Spinal cord (tissue), 10 donors: ENCODE measurements around the gene ZBTB40. TPM values are rescaled to one million over a fixed set of nuclear protein-coding genes. Genes with fewer than 3 reads are reported as not detected.

Experiments
- DNase-seq, 6 donors: peaks; one replicate each; pipeline versions ENCODE4 v3.0.0 to v3.0.0-alpha.2; 2013 to 2015; ENCODE audit warnings: low spot score in 6 of 6, low read depth in 4 of 6
- H3K27ac ChIP-seq: one replicate; pipeline ENCODE4 v1.5.1; 2013; ENCODE audit warnings: low read depth, low read length, control low read depth
- H3K27me3 ChIP-seq: one replicate; pipeline ENCODE4 v1.6.1; 2013; ENCODE audit warnings: low read length; ENCODE audit not compliant: control insufficient read depth, insufficient read depth
- H3K36me3 ChIP-seq: one replicate; pipeline ENCODE4 v1.6.1; 2013; ENCODE audit warnings: low read length; ENCODE audit not compliant: control insufficient read depth, insufficient read depth
- H3K4me1 ChIP-seq: one replicate; pipeline ENCODE4 v1.6.1; 2013; ENCODE audit warnings: low read length; ENCODE audit not compliant: control insufficient read depth, insufficient read depth
- H3K4me3 ChIP-seq: one replicate; pipeline ENCODE4 v1.5.1; 2013; ENCODE audit warnings: low read depth, low read length, control low read depth
- H3K9me3 ChIP-seq: one replicate; pipeline ENCODE4 v1.6.1; 2013; ENCODE audit warnings: low read length; ENCODE audit not compliant: control insufficient read depth, insufficient read depth
- WGBS: methylation state at CpG from one replicate; pipeline ENCODE4 v1.1.5; 2013; ENCODE audit warnings: missing lambda C conversion rate; ENCODE audit not compliant: insufficient coverage; 5-methylcytosine and 5-hydroxymethylcytosine counted together
- polyA plus RNA-seq, 2 donors: library from polyadenylated mRNA; unstranded; fragments of 120-200 nt; gene quantifications; one replicate each; pipeline ENCODE4 v1.2.1, GENCODE V29; 2013; ENCODE audit not compliant: insufficient read length in 2 of 2
- total RNA-seq, 2 donors: library from RNA; depleted of rRNA in 1 of 2; stranded (reverse); fragments of 120-200 nt in 1 of 2; fragments of >200 nt in 1 of 2; gene quantifications; one replicate each; pipeline versions ENCODE4 v1.2.3 to v1.2.4, GENCODE V29; 2013 to 2014
- donor health status: healthy.

ZBTB40 gene
- total and polyA plus RNA-seq, 4 donors: 13.6 to 19.0 (median 17.7) TPM

DNA sequence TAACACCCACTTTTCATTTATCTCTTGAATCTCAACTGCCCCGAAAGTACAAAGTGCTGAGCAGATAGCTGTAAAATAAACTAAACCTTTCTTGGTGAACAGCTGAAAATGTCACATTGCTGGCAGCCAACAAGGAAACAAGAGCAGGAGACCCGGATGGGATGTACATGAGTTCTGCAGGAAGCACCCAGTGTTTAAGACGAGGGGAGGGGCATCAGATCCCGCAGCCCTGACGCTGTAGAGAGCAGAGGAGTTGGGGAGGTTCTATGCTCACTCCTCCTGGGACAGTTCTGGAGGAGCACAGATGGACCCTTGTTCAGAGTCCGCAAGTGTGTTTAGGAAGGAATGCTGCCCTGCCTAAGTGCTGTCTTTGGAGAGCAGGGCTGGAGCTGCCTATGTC, 79.6 kb downstream of the ZBTB40 start:
- WGBS: 75% methylated on average over 5 of the region's 6 CpGs
- Histone ChIP-seq H3K36me3 (peaks cover 24% of the 10 kb centered on the region), H3K27me3 (no peaks in the 10 kb centered on the region), H3K9me3 (no peaks in the 10 kb centered on the region), H3K27ac (no peak overlapping the region), H3K4me3 (no peak overlapping the region), H3K4me1 (peaks cover 46% of the 10 kb centered on the region)
- no peak for DNase-seq

DNA sequence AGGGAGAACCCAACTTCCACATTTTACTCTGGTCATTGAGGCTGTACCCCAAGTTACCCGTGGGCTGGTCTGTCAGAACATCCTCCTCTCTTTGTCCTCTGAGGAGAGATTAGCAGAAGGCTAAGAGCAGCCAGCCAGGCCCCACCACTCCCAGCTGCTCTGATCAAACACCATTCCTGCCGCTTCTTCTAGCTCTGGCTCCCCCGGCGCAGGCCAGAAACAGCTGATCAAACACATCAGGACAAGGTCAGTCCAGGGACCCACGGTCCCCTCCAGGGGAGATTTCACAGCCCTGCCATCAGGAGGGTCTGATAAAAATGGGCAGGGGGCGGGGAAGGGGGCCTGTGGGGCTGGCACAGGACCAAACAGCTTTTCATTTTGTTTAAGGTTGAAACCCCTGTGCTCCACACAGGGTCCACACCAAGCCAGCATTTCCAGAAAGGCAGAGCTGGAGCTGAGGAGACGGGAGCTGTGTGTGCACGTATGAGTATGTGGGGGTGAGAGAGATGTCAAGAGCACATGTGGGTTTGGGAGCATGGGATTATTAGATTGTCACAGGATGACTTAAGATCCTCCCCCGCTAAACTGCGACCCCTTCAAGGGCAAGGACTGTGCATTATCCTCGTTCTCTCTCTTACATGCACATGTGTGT, 81.7 kb downstream of the ZBTB40 start:
- peak in 1 of 6 donors; percentile 20 for DNase-seq
- H3K27ac ChIP-seq: no peak overlapping the region
- 71% methylated on average over 9 of the region's 11 CpGs for WGBS

DNA sequence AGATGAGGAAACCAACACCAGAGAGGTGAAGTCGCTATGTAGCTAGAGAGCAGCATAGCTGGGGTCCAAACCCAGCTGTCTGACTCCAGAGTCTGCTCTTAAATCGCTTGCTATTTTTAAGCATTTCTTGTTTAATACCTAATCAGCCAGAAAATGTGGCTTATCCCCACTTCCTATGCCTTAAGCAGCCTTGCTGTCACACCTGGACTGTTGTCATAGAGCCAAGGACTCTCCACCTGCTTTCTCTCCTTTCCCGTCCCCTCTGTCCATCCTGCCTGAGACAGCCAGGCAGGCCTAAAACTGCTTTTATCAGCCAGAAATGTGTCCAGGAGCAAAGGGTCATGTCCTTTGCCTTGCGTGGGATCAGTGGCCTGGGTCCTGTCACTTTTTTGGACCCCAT, 83.3 kb downstream of the ZBTB40 start:
- Histone ChIP-seq H3K4me1 (peaks cover 22% of the 10 kb centered on the region), H3K9me3 (no peaks in the 10 kb centered on the region), H3K36me3 (no peaks in the 10 kb centered on the region), H3K4me3 (no peak overlapping the region), H3K27me3 (no peaks in the 10 kb centered on the region), H3K27ac (no peak overlapping the region)
- WGBS: 94% methylated on average over 3 of the region's 4 CpGs
- no peak for DNase-seq

More for the DNA sequence above, 81.7 kb downstream of the ZBTB40 start:
- Histone ChIP-seq H3K4me1 (peaks cover 37% of the 10 kb centered on the region), H3K4me3 (no peak overlapping the region), H3K27me3 (no peaks in the 10 kb centered on the region), H3K36me3 (peaks cover 8% of the 10 kb centered on the region), H3K9me3 (no peaks in the 10 kb centered on the region)

DNA sequence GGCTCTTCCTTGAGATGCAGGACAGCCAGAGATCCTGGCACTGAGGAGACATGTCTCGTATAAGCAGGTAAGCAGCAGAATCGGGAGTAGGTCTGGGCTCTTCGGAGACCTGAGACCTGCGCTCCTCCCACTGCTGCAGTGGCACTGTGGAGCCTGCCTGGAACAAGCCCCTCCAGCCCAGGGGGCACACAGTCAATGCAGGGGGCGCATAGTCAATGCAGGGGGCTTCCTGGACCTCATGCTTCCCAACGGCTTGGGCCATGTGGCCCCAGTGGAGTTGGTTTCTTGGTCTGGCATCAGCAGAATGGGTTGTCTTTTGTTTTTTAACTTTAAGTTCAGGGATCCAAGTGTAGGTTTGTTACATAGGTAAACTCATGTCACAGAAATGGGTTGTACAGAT, 83.7 kb downstream of the ZBTB40 start:
- H3K27ac ChIP-seq: no peak overlapping the region
- no peaks in the 10 kb centered on the region for H3K36me3 ChIP-seq
- peaks cover 19% of the 10 kb centered on the region for H3K4me1 ChIP-seq
- no peaks in the 10 kb centered on the region for H3K27me3 ChIP-seq
- WGBS: 93% methylated on average over 6 of the region's 6 CpGs
- no peak overlapping the region for H3K4me3 ChIP-seq
- H3K9me3 ChIP-seq: no peaks in the 10 kb centered on the region
- DNase-seq: no peak

DNA sequence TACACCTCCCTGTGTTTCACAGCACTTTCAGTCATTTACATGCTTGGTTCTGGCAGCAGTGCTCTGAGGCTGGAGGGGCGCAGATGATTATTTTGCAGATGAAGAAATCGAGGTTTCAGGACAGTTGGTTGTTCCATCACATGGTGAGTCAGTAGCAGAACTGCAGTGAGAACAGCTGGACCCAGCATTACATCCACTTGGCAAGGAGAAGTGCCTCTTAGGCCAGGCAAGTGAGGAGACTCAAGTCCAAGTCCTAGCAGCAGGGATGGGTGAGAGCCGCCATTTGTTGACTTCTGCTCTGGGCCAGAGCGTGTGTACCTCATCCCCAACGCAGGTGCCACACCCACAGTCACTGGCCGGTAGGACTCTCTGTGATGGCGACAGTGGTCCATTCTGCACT, 84.9 kb downstream of the ZBTB40 start:
- peaks cover 13% of the 10 kb centered on the region for H3K4me1 ChIP-seq
- no peaks in the 10 kb centered on the region for H3K9me3 ChIP-seq
- no peak overlapping the region for H3K4me3 ChIP-seq
- WGBS: 83% methylated on average over 7 of the region's 7 CpGs
- H3K27me3 ChIP-seq: no peaks in the 10 kb centered on the region
- no peak overlapping the region for H3K27ac ChIP-seq
- DNase-seq: no peak
- no peaks in the 10 kb centered on the region for H3K36me3 ChIP-seq

DNA sequence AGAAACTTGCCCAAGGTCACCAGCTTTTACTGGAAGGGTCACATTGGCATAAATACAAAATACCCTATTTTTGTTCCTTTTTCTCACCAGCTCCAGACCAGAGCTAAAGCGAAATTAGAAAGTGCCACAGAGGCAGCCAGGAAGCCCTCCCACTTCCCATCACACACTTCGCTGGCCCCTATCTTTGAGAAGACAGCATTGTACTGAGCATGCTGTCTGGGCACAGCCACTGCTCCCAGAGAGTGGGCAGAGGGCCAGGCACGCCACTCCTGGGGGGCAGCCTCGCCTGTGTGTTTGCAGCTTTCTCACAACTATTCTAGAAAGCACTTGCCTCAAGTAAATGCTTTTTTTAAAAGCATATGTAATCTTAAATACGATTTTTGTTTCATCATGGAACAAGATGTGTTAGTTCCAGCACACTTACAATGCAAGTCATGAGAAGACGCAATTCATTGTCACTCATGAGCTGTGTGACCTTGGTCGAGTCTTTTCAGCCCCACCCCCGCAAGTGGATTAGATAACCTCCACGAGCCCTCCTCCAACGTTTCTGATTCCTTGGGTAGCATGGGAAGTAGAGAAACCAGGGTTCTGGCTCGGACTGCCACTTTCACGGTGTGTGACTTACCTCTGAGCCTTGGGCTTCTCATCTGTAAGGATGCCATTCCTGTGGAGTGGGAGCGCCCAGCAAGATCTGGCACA, 85.9 kb downstream of the ZBTB40 start:
- DNase-seq: peak in 2 of 6 donors; percentile 37 to 60
- peaks cover 10% of the 10 kb centered on the region for H3K4me1 ChIP-seq

DNA sequence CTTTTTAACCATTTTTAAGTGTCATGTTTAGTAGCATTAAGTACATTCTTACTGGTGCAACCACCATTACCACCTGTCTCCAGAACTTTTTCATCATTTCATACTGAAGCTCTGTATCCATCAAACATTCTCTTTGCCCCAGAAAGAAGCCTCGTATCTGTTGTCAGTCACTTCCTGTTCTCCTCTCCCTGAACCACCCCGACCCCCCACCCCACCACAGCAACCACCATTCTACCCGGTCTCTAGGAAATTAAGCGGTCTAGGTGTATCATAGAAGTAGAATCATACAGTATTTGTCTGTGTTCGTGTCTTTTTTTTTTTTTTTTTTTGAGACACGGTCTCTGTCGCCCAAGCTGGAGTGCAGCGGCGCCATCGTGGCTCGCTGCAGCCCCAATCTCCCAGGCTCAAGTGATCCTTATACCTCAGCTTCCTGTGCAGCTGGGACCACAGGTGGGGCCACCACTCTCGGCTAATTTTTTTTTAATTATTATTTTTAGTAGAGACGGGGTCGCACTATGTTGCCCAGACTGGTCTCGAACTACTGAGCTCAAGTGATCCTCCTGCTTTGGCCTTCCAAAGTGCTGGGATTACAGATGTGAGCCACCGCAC, 88.0 kb downstream of the ZBTB40 start:
- DNase-seq: no peak
- H3K9me3 ChIP-seq: no peaks in the 10 kb centered on the region
- no peaks in the 10 kb centered on the region for H3K27me3 ChIP-seq
- 88% methylated on average over 5 of the region's 16 CpGs for WGBS
- no peaks in the 10 kb centered on the region for H3K36me3 ChIP-seq
- peaks cover 14% of the 10 kb centered on the region for H3K4me1 ChIP-seq
- H3K4me3 ChIP-seq: no peak overlapping the region
- no peak overlapping the region for H3K27ac ChIP-seq

More for the DNA sequence above, 85.9 kb downstream of the ZBTB40 start:
- H3K36me3 ChIP-seq: no peaks in the 10 kb centered on the region
- no peaks in the 10 kb centered on the region for H3K27me3 ChIP-seq
- H3K9me3 ChIP-seq: no peaks in the 10 kb centered on the region
- 62% methylated on average over 7 of the region's 13 CpGs for WGBS
- H3K4me3 ChIP-seq: no peak overlapping the region
- no peak overlapping the region for H3K27ac ChIP-seq

DNA sequence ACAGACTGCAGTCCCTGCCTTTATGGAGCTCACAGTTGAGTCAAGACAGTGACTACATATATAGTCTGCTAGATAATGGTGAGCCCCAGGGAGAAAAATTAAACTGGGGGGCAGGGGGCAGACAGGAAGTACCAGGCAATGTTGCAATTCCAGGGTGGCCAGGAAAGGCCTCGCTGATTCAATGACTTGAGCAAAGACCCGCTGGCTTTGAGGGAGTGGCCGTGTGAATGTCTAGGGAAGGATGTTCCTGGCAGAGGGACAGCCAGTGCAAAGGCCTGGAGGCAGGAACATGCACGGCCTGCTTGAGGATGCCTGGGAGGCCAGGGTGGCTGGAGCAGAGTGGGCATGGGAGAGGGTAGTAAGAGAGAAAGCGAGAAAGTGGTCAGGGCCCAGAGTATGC, 88.7 kb downstream of the ZBTB40 start:
- no peaks in the 10 kb centered on the region for H3K27me3 ChIP-seq
- peaks cover 14% of the 10 kb centered on the region for H3K4me1 ChIP-seq
- no peak overlapping the region for H3K4me3 ChIP-seq
- WGBS: 71% methylated on average over 5 of the region's 5 CpGs
- no peak overlapping the region for H3K27ac ChIP-seq
- no peaks in the 10 kb centered on the region for H3K9me3 ChIP-seq
- H3K36me3 ChIP-seq: no peaks in the 10 kb centered on the region
- no peak for DNase-seq

DNA sequence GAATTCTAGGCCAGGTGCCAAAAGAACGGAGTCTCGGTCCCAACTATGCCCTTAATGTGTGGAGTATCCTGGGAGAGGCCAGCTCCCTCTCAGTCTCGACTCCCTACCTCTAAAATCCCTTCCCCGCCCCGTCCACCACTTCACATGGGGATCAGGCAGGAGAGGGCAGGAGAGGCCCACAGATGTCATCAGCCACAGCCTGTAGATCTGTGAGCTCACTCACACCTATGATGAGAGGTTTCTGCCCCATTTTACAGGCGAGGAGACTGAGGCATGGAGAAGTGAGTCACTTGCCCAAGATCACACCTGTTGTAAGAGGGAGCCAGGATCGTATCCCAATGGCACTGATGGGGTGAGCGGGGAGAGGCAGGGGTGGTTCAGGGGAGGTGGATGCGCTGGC, 91.2 kb downstream of the ZBTB40 start:
- Histone ChIP-seq H3K27ac (no peak overlapping the region), H3K36me3 (no peaks in the 10 kb centered on the region), H3K4me1 (peaks cover 6% of the 10 kb centered on the region), H3K27me3 (peaks cover 6% of the 10 kb centered on the region), H3K9me3 (no peaks in the 10 kb centered on the region), H3K4me3 (no peak overlapping the region)
- no peak for DNase-seq
- WGBS: 85% methylated on average over 4 of the region's 9 CpGs
